Islet of Langerhans (tissue), 1 donor: ENCODE measurements around the gene POLR1G.
"Not testable (repeated sequence)": the region's sequence is repeated elsewhere in the genome, so short reads cannot be mapped to it uniquely, and the experiment has no call there.

ENCODE experiments used
- FAIRE-seq: peaks from one replicate; lab custom pipeline; 2011; peaks lifted over from hg19 to GRCh38; lab: Jason Lieb, UNC

POLR1G gene

GRCh38 chr19:45421947-45422498 is 15.6 kb downstream of the POLR1G start:
- FAIRE-seq, result no peak

- FAIRE-seq, result no peak
Measured at GRCh38 chr19:45423033-45423588, 16.7 kb downstream of the POLR1G start.

- FAIRE-seq, result no peak
Measured at GRCh38 chr19:45423589-45424190, 17.2 kb downstream of the POLR1G start, which contains the start of gene ERCC1. TSS of gene ERCC1 (minus strand) at chr19:45423917. CDS start at chr19:45423374, 543 bp downstream.

- FAIRE-seq, result no peak
Measured at GRCh38 chr19:45424191-45425058, 18.0 kb downstream of the POLR1G start.

- FAIRE-seq, result no peak
Measured at GRCh38 chr19:45428384-45429231, 22.2 kb downstream of the POLR1G start.

- not testable (repeated sequence) for FAIRE-seq
Measured at GRCh38 chr19:45429896-45430295, 23.5 kb downstream of the POLR1G start.

GRCh38 chr19:45431008-45431407 is 24.6 kb downstream of the POLR1G start:
- not testable (repeated sequence) for FAIRE-seq

DNA sequence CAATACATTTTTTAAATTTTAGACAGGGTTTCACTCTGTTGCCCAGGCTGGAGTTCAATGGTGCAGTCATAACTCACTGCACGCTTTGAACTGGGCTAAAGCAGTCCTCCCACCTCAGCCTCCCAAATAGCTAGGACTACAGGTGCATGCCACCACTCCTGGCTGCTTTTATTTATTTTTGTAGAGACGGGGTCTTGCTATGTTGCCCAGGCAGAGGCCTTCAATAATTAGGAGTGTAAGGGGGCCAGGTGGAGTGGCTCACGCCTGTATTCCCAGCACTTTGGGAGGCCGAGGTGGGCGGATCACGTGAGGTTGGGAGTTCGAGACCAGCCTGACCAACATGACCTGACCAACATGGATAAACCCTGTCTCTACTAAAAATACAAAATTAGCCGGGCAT is 26.1 kb downstream of the POLR1G start:
- not testable (repeated sequence) for FAIRE-seq

GRCh38 chr19:45437328-45437727 is 30.9 kb downstream of the POLR1G start:
- FAIRE-seq, result no peak

DNA sequence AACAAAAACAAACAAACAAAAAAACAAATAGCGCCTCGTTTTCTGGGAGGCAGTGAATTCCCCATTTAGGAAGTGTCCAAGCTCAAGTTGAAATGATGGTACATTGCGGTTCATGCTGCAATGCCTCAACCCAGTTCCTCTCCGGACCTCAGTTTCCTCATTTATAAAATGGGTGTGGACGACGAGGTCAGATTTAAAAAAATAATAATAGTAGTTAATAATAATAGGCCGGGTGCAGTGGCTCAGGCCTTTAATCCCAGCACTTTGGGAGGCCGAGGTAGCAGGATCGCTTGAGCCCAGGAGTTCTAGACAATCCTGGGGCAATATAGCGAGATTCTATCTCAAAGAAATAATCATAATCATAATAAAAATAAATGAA is 32.7 kb downstream of the POLR1G start:
- no peak for FAIRE-seq

DNA sequence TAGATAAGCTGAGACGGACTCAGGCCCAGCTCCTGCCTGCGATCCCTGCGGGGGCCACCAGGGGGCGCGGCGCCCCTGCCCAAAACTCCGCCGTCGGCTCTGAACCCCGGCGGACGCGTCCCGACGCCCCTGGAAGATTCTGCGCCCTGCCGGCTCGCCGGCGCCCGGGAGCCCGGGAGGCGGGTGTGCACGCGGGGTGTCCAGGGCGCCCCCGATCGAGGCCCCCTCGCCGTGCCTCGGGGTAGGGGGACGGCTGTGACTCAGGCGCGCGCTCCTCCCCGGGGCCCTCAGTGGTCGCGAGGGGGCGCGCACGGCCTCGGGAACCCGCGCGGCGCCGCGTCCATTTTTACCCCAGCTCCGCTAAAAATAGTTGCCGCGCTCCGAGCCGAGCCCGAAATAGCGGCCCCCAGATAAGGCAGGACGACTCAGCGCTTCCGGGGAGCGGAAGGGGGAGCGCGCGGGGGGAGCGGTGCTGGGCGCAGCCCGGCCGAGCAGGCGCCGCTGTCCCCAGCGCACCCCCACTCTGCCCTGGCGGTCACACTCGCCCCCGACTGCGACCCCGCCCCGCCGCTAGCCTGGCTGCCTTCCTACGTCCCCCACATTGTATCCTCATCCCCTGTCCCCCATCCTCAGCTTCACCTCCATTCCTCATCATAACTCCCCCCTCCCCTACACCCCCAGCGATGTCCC is 33.3 kb downstream of the POLR1G start:
- FAIRE-seq, result no peak

GRCh38 chr19:45440259-45440638 is 33.8 kb downstream of the POLR1G start:
- FAIRE-seq, result no peak

GRCh38 chr19:45440873-45441654 is 34.6 kb downstream of the POLR1G start:
- no peak for FAIRE-seq

DNA sequence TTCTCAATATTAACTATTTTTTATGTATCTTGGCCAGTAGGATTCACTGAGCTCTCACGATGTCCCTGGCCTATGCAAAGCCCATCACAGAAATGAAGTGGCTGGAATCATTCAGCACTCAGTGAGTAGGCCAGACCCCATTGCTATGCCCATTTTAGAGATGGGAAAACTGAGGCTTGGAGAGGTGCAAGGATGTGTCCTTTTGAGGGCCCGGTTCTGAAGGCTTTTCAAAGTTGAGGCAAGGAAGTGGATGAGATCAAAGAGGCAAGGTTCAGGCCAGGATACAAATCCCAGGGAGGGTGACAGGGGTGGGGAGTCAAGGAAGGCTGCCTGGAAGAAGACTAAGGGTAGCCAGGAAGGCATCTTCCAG is 35.9 kb downstream of the POLR1G start:
- no peak for FAIRE-seq

DNA sequence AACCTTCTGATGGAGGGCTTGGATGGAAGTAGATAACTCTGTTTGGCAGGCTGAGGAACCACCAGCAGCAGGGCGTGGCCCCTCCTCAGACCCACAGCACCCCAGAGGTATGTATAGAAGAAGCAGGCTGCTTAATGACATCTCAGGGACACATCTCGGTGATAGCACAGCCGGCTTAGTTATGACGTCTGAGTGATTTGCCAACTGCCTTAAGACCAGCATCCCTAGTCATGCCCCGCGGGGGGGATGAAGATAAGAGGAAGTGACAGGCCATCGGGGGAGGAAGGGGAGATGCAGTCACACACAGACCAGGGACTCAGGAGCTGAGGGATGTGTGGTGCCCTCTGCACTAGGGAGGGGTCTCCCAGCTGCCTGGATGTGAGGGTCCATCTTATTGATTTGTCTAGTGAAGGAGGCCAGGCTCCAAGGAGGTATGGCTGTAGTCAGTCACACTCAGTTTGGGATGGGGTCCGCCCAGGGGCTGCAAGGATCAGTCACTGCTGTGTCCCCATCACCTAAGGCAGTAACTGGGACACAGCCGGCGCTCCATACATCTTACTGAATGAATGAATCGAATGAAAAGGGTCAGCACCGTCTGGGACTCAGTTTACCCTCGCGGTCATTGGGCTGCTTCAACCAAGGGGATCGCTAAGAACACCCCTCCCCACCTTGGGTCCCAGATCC is 36.5 kb downstream of the POLR1G start:
- FAIRE-seq, result no peak

GRCh38 chr19:45443462-45444317 is 37.2 kb downstream of the POLR1G start:
- FAIRE-seq, result no peak

GRCh38 chr19:45444318-45445041 is 38.0 kb downstream of the POLR1G start:
- FAIRE-seq, result no peak

- no peak for FAIRE-seq
Measured at GRCh38 chr19:45445139-45445538, 38.7 kb downstream of the POLR1G start.

- FAIRE-seq, result no peak
Measured at GRCh38 chr19:45446295-45446694, 39.9 kb downstream of the POLR1G start.
